HuH-7 (cell line): Measurements from ENCODE around the gene RNF215.
"Not testable (repeated sequence)": the region's sequence is repeated elsewhere in the genome, so short reads cannot be mapped to it uniquely, and the experiment has no call there.

ENCODE experiments used
- DNase-seq: peaks from one replicate; pipeline ENCODE4 v3.0.0; 2011; ENCODE audit warnings: low spot score

Gene RNF215

GRCh38 chr22:30357650-30358215, 29.5 kb downstream of the RNF215 start:
- DNase-seq, result no peak

DNA sequence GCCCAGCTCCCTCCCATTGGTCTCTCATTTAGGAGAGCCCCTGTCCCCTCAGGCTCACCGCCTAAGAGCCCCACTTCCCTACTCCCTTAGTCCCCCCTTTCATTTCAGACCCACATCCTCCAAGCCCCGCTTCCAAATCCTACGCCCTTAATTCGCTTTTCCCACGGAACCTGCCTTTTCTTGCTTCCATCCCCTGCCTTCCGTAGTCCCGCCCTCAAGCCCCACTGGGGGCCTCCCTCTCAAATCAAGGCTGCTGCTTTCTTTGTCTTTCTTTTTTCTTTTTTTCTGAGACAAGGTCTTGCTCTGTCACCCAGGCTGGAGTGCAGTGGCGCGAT, 30.0 kb downstream of the RNF215 start:
- no peak for DNase-seq

GRCh38 chr22:30356449-30357235, 30.6 kb downstream of the RNF215 start, which contains the start of the genes CCDC157 and SF3A1:
CCDC157 (plus strand) TSS chr22:30357007; CDS start chr22:30366001, 8,994 bp downstream.
SF3A1 (minus strand) TSS chr22:30356894; CDS start chr22:30356792, 102 bp downstream.
- peak; percentile 91 for DNase-seq

GRCh38 chr22:30354644-30355043, 32.6 kb downstream of the RNF215 start:
- no peak for DNase-seq

DNA sequence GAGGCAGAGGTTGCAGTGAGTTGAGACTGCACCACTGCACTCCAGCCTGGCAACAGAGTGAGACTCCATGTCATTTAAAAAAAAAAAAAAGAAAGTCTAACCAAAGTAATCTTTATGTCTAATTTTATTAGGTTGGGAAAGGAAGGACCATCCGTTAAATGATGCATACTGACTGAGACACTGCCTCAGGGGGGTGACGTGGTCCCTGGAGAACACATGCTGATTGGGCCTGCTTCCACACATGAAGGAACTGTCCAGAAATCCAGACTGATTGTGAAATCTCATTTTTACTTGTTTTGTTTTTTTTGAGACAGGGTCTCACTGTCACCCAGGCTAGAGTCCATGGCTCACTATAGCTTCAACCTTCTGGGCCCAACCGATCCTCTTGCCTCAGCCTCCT, 36.0 kb downstream of the RNF215 start:
- DNase-seq, result no peak

- DNase-seq, result no peak
These were observed 38.4 kb downstream of the RNF215 start for GRCh38 chr22:30348809-30349208.

DNA sequence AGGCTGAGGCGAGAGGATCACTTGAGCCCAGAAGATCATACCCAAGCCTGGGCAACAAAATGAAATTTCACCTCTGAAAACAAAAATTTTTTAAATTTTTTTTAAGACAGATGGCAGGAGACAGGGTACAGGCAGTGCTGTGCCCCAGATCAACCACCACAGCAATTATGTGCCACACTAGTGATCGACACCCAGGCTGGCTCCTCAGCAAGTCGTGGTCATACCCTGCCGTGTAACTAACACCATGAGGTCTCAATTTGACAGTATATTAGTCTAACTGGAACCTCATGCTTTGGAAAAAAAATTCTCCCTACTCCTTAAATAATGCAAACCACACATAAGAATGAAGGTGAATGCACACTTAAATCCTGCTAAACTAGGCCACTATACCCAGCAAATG, 38.8 kb downstream of the RNF215 start:
- no peak for DNase-seq

- no peak for DNase-seq
These were observed 39.8 kb downstream of the RNF215 start for GRCh38 chr22:30347255-30347892.

DNA sequence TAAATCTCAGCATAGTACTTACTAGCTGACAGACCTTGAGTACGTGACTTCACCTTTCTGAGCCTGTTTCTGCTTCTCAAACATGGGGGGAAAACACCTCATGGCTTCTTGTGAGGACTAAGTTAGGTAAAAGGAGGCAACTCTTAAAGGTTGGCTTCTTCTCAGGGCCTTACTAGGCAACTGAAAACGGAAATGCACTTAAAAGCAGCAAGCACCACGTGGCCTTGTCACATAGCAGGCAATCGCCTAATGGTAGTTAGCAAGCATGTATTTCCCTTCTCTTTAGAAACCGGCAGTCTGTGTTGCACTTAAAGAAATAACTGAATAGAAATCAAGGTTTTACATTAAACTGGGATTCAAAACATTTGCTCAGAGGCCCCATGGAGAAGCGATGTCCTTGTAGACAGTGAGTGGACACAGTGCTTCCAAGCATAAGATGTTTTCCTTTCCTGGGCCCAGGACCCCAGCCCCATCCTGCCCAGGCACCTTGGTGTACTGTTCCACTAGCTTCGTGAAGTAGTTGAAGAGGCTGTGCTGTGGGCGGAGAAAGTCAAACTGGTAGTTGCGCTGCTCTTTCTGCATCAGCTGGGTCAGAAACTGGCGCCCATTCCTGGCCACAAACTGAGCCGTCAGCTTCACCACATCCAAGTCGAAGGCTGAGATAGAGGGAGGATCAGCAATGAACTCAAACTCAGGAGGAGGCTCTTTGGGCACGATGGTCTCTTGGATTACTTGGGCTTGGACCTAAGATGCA, 42.6 kb downstream of the RNF215 start:
- no peak for DNase-seq

GRCh38 chr22:30340911-30341685, 46.1 kb downstream of the RNF215 start:
- DNase-seq, result no peak

DNA sequence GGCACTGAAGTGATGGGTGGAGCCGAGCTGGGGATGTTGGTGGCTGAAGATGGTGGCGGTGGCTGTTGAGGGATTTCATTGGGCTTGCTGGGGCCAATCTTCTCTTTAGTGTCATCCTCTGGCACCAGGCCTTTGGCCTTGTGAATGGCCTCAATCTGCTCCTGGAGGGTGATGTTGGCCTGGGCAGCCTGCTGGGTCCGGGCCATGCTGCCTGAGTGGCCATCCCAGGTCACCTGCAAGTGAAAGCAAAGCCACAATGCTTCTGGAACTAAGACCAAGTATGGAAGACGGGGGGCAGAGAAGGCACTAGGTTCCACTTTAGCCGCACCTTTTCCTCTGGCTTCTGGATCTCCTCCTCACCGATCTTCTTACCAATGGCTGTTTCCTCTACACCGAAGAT, 48.4 kb downstream of the RNF215 start:
- DNase-seq, result no peak

DNA sequence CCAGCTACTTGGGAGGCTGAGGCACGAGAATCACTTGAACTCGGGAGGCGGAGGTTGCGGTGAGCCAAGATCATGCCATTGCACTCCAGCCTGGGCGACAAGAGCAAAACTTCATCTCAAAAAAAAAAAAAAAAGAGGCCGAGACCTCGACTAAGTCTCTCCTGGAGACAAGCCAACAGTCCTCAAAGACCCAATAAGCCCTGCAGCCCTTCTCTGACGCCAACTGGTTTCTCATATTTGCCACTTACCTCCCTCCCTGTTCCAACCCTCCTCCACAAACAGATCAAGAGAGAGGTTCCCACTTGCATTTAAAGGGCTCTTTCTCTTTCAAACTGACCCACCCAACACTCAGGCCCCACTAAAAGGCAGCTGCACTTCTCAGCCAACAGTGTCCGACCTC, 48.9 kb downstream of the RNF215 start:
- not testable (repeated sequence) for DNase-seq

GRCh38 chr22:30337461-30337778, 49.8 kb downstream of the RNF215 start:
- DNase-seq, result no peak

DNA sequence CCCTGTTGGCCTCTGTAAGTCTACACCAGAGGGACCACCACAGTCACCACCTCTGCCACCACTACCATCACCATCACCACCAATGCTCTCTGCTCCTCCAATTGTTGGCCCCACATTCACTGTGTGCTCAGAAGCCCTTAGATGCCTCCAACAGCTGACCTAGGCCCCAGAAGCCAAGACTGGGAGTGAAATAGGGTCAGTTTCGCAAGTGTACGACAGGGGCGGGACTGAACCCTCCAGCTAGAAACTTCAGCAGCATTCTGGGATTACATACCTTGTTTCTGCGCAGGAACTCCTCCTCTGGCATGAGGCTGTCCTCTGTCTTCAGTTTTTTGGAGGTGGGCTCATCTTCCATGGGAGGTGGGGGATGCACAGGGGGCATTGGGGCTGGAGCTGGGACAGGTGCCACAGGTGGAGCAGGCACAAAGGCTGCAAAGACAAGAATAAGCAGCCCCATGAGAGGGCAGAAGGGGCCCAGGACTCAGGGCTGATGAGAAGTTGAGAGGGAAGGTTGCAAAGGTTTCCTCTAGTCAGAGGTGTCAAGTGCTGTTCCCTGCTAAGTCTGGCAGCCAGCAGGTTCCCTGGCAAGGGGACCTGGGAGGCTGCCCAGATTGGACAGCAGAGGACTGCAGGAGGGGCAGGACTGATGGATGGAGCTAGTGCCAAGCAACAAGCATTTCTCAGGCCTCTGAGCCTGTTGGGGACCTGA, 50.3 kb downstream of the RNF215 start:
- DNase-seq, result no peak

GRCh38 chr22:30335236-30335635, 52.0 kb downstream of the RNF215 start:
- DNase-seq, result no peak

DNA sequence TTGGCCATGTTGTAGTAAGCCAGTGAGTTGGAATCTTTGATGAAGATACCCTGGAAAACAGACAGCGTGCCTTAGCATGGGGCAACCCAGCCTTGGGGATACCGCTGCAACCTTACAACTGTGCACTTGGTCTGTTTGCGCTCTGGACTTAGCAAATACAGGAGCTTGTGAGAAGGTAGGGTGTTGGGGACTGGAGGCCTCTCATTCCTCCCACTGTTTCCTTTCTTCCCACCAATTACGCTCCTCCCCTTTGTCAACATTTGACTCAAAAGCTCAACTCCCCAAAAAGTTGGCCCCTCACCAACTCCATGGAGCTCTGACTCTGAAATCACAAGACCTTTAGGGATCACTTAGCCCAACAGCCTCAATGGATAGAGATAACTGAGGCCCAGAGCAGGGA, 52.6 kb downstream of the RNF215 start:
- DNase-seq, result no peak

DNA sequence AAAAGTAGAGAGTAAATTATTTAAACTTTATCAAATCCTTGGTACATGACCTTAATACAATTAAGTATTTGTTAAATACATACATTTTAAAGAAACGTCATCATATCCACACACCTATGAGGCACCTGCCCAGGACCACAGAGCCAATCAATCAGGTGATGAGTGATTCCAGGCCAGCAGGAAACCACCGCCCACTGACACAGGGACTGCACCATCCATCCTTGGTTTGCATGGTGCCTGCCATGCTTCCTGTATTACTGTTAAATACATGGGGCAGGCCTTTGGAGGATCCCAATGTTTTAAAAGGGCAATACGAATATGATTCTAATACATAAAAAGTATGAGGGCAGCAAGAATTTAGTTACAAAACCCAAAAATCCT, 53.5 kb downstream of the RNF215 start:
- DNase-seq, result no peak

GRCh38 chr22:30332994-30333706, 54.1 kb downstream of the RNF215 start:
- DNase-seq, result no peak

DNA sequence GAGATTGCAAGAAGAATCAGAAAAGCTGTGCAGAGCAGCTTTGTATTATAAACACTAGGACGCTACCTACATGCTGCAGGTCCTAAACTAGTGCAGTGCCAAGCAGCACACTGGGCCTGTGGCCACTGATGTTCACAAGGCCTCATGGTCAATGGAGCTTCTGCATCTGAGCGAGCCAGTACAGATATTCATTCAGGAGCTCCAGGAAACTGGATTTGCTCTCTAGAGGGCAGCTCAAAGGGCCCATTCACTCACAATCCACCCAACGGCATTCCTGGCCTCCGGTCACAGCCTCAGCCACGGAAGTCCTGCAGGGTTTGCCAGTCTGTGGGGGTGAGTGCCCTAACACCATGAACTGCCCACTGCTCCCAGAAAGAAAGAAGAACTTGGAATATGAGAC, 54.7 kb downstream of the RNF215 start:
- no peak for DNase-seq
